ENCODE measurements around the gene ATRNL1.

The ATRNL1 gene

GRCh38 chr10:115051216-115051615 is 41.9 kb upstream of the ATRNL1 start:
- H3K4me2 ChIP-seq (ENCODE audit: low read depth, low read length), result no peak overlapping the region
- H3F3A ChIP-seq (ENCODE audit: insufficient read depth, low read length), result no peaks in the 10 kb centered on the region
- H3K79me2 ChIP-seq (ENCODE audit: low read length), result no peaks in the 10 kb centered on the region
- no peak overlapping the region for H2AFZ ChIP-seq (ENCODE audit: low read length)
- H3K36me3 ChIP-seq (replicated peaks; ENCODE audit: insufficient read depth, low read length), result no peaks in the 10 kb centered on the region
- H3K27ac ChIP-seq (ENCODE audit: low read length), result no peak overlapping the region
- H3K4me1 ChIP-seq (ENCODE audit: low read length), result no peaks in the 10 kb centered on the region
- no peak for TF ChIP-seq CTCF (IDR thresholded peaks at IDR 0.05; ENCODE audit: low read length)
- no peak for TF ChIP-seq EZH2phosphoT487 (IDR thresholded peaks at IDR 0.05; ENCODE audit: low read length)
- no peak for TF ChIP-seq EZH2 (optimal IDR thresholded peaks at IDR 0.05; ENCODE audit: low read depth, low read length)
- no peaks in the 10 kb centered on the region for H3K9me3 ChIP-seq (replicated peaks; ENCODE audit: insufficient read depth, low read length)
- H3K4me3 ChIP-seq (ENCODE audit: low read length), result no peak overlapping the region
- no peaks in the 10 kb centered on the region for H4K20me1 ChIP-seq (ENCODE audit: insufficient read depth, low read length)
- no peaks in the 10 kb centered on the region for H3K9me2 ChIP-seq (replicated peaks; ENCODE audit: insufficient read depth, low read length)
- no peaks in the 10 kb centered on the region for H3K27me3 ChIP-seq (replicated peaks; ENCODE audit: insufficient read depth, low read length)
- DNase-seq, result no peak
- no peak overlapping the region for H3K9ac ChIP-seq (ENCODE audit: low read length)

GRCh38 chr10:115052226-115052625 is 40.9 kb upstream of the ATRNL1 start:
- Histone ChIP-seq H3K4me1 (ENCODE audit: low read length) (no peaks in the 10 kb centered on the region), H3K27ac (ENCODE audit: low read length) (no peak overlapping the region), H3K4me2 (ENCODE audit: low read depth, low read length) (no peak overlapping the region), H2AFZ (ENCODE audit: low read length) (no peak overlapping the region), H3K9me2 (replicated peaks; ENCODE audit: insufficient read depth, low read length) (no peaks in the 10 kb centered on the region), H4K20me1 (ENCODE audit: insufficient read depth, low read length) (no peaks in the 10 kb centered on the region), H3K36me3 (replicated peaks; ENCODE audit: insufficient read depth, low read length) (no peaks in the 10 kb centered on the region), H3K79me2 (ENCODE audit: low read length) (no peaks in the 10 kb centered on the region), H3F3A (ENCODE audit: insufficient read depth, low read length) (no peaks in the 10 kb centered on the region), H3K4me3 (ENCODE audit: low read length) (no peak overlapping the region), H3K27me3 (replicated peaks; ENCODE audit: insufficient read depth, low read length) (no peaks in the 10 kb centered on the region), H3K9me3 (replicated peaks; ENCODE audit: insufficient read depth, low read length) (no peaks in the 10 kb centered on the region), H3K9ac (ENCODE audit: low read length) (no peak overlapping the region)
- no peak for DNase-seq
- TF ChIP-seq CTCF (IDR thresholded peaks at IDR 0.05; ENCODE audit: low read length), result no peak
- no peak for TF ChIP-seq EZH2phosphoT487 (IDR thresholded peaks at IDR 0.05; ENCODE audit: low read length)
- no peak for TF ChIP-seq EZH2 (optimal IDR thresholded peaks at IDR 0.05; ENCODE audit: low read depth, low read length)

- Histone ChIP-seq H3K4me2 (ENCODE audit: low read depth, low read length) (no peak overlapping the region), H3K9me3 (replicated peaks; ENCODE audit: insufficient read depth, low read length) (no peaks in the 10 kb centered on the region), H3F3A (ENCODE audit: insufficient read depth, low read length) (no peaks in the 10 kb centered on the region), H3K4me1 (ENCODE audit: low read length) (no peaks in the 10 kb centered on the region), H3K79me2 (ENCODE audit: low read length) (no peaks in the 10 kb centered on the region), H2AFZ (ENCODE audit: low read length) (no peak overlapping the region), H3K27me3 (replicated peaks; ENCODE audit: insufficient read depth, low read length) (no peaks in the 10 kb centered on the region), H3K9ac (ENCODE audit: low read length) (no peak overlapping the region), H3K4me3 (ENCODE audit: low read length) (no peak overlapping the region), H3K9me2 (replicated peaks; ENCODE audit: insufficient read depth, low read length) (no peaks in the 10 kb centered on the region), H3K36me3 (replicated peaks; ENCODE audit: insufficient read depth, low read length) (no peaks in the 10 kb centered on the region), H4K20me1 (ENCODE audit: insufficient read depth, low read length) (no peaks in the 10 kb centered on the region), H3K27ac (ENCODE audit: low read length) (no peak overlapping the region)
- DNase-seq, result no peak
- TF ChIP-seq EZH2phosphoT487 (IDR thresholded peaks at IDR 0.05; ENCODE audit: low read length) (no peak), EZH2 (optimal IDR thresholded peaks at IDR 0.05; ENCODE audit: low read depth, low read length) (no peak), CTCF (IDR thresholded peaks at IDR 0.05; ENCODE audit: low read length) (no peak)
Observed at GRCh38 chr10:115052728-115053127, 40.4 kb upstream of the ATRNL1 start.

Measured in MM.1S (cell line).